Activated CD4-positive, CD25-positive, alpha-beta regulatory T cell treated with anti-CD3 and anti-CD28 coated beads, Interleukin-2, amount 50 U/mL, for 72 hours (primary cell): ENCODE data around the gene STAMBPL1.

Experiments used
- DNase-seq: peaks from one replicate; pipeline ENCODE4 v3.0.0; 2021

The STAMBPL1 gene

GRCh38 chr10:88895250-88895649, 15.2 kb downstream of the STAMBPL1 start:
- DNase-seq = no peak

- no peak for DNase-seq
Measured at GRCh38 chr10:88896372-88896993, 16.4 kb downstream of the STAMBPL1 start.

- DNase-seq = no peak
Measured at GRCh38 chr10:88896994-88897853, 17.2 kb downstream of the STAMBPL1 start.

GRCh38 chr10:88898727-88899126, 18.7 kb downstream of the STAMBPL1 start:
- DNase-seq = no peak

- DNase-seq = no peak
Measured at GRCh38 chr10:88899886-88900285, 19.8 kb downstream of the STAMBPL1 start.

- DNase-seq = no peak
Measured at GRCh38 chr10:88901206-88901983, 21.4 kb downstream of the STAMBPL1 start.

GRCh38 chr10:88901984-88902789, 22.1 kb downstream of the STAMBPL1 start:
- DNase-seq = no peak

- no peak for DNase-seq
Measured at GRCh38 chr10:88903715-88904114, 23.7 kb downstream of the STAMBPL1 start.

GRCh38 chr10:88906921-88907320, 26.9 kb downstream of the STAMBPL1 start:
- no peak for DNase-seq

- DNase-seq = no peak
Measured at GRCh38 chr10:88908194-88908593, 28.1 kb downstream of the STAMBPL1 start.

- DNase-seq = no peak
Measured at GRCh38 chr10:88911116-88911515, 31.1 kb downstream of the STAMBPL1 start.

GRCh38 chr10:88911851-88912250, 31.8 kb downstream of the STAMBPL1 start:
- no peak for DNase-seq

- no peak for DNase-seq
Measured at GRCh38 chr10:88913127-88913526, 33.1 kb downstream of the STAMBPL1 start.

- no peak for DNase-seq
Measured at GRCh38 chr10:88913788-88914187, 33.7 kb downstream of the STAMBPL1 start.

- DNase-seq = no peak
Measured at GRCh38 chr10:88915781-88916180, 35.7 kb downstream of the STAMBPL1 start.

GRCh38 chr10:88916231-88916630, 36.2 kb downstream of the STAMBPL1 start:
- DNase-seq = no peak

- no peak for DNase-seq
Measured at GRCh38 chr10:88916986-88917385, 36.9 kb downstream of the STAMBPL1 start.

- no peak for DNase-seq
Measured at GRCh38 chr10:88918191-88918905, 38.3 kb downstream of the STAMBPL1 start.

- DNase-seq = no peak
Measured at GRCh38 chr10:88919041-88919440, 39.0 kb downstream of the STAMBPL1 start.

GRCh38 chr10:88920198-88920597, 40.2 kb downstream of the STAMBPL1 start:
- DNase-seq = no peak

GRCh38 chr10:88920986-88921593, 41.0 kb downstream of the STAMBPL1 start:
- no peak for DNase-seq

- no peak for DNase-seq
Measured at GRCh38 chr10:88922041-88922440, 42.0 kb downstream of the STAMBPL1 start.
